ENCODE results near the gene NUP133.
"Not testable (repeated sequence)": the region's sequence is repeated elsewhere in the genome, so short reads cannot be mapped to it uniquely, and the experiment has no call there.

Gene NUP133

DNA sequence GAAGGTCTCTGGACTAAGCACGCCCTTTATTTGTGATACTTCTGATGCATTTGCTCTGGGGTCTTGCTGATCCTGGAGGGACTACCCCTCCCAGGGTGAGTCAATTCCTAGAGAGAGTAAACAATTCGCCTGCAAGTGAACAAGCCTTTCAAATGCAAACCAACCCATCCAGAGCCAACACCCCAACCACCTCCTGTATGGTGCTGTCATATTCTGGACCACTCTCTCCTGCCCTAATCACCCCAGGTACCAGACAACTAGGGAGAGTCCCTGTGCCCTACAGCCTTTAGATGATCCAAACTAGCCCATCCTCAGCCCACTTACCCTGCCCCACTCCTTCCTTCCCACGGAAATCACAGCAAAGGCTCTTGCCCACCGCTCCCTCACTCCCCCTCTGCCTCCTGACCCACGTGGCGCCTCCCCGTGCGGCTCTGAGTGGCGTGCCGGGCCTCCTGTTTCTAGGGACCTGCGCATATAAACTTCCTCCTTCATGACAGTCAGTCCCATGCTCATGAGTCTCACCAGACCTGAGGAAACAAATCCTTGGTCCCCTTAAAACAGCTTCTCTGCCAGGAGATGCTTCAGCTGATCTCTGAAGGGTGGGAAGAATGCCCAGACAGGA lies 111.4 kb downstream of the NUP133 start:
- no peak overlapping the region for H3K27ac Mint-ChIP-seq
- H3K4me1 Mint-ChIP-seq (ENCODE audit: low read depth in 2 of 2): no peaks in the 10 kb centered on the region
- H3K27me3 Mint-ChIP-seq: peaks cover 57 to 86% of the 10 kb centered on the region in 2 donors
- ATAC-seq (replicated peaks): no peak
- H3K4me3 Mint-ChIP-seq: no peak overlapping the region
- H3K36me3 Mint-ChIP-seq (ENCODE audit: insufficient read depth): peaks cover 3% of the 10 kb centered on the region
- no peaks in the 10 kb centered on the region for H3K9me3 Mint-ChIP-seq
- DNase-seq: no peak

GRCh38 chr1:229394517-229394916 lies 113.6 kb downstream of the NUP133 start:
- H3K4me1 Mint-ChIP-seq (ENCODE audit: low read depth in 2 of 2); H3K36me3 Mint-ChIP-seq (ENCODE audit: insufficient read depth); DNase-seq; ATAC-seq (replicated peaks); H3K4me3 Mint-ChIP-seq; H3K27ac Mint-ChIP-seq; H3K9me3 Mint-ChIP-seq: not testable (repeated sequence)
- peaks cover 64 to 96% of the 10 kb centered on the region in 2 donors for H3K27me3 Mint-ChIP-seq

GRCh38 chr1:229392936-229393335 lies 115.2 kb downstream of the NUP133 start:
- no peak for DNase-seq
- H3K36me3 Mint-ChIP-seq (ENCODE audit: insufficient read depth): peaks cover 3% of the 10 kb centered on the region
- no peaks in the 10 kb centered on the region for H3K4me1 Mint-ChIP-seq (ENCODE audit: low read depth in 2 of 2)
- no peak for ATAC-seq (replicated peaks)
- no peaks in the 10 kb centered on the region for H3K9me3 Mint-ChIP-seq
- H3K27ac Mint-ChIP-seq: no peak overlapping the region
- no peak overlapping the region for H3K4me3 Mint-ChIP-seq
- peaks cover 56 to 88% of the 10 kb centered on the region in 2 donors for H3K27me3 Mint-ChIP-seq

Data from effector memory CD8-positive, alpha-beta T cell (primary cell).